ENCODE results near the gene VEGFA.
"Not testable (repeated sequence)": the region's sequence is repeated elsewhere in the genome, so short reads cannot be mapped to it uniquely, and the experiment has no call there.

The VEGFA gene

GRCh38 chr6:43810965-43811732 lies 41.1 kb downstream of the VEGFA start:
- in situ Hi-C loops (cut with HindIII; ENCODE audit: low sequenced_read_pairs), result no loop called here

DNA sequence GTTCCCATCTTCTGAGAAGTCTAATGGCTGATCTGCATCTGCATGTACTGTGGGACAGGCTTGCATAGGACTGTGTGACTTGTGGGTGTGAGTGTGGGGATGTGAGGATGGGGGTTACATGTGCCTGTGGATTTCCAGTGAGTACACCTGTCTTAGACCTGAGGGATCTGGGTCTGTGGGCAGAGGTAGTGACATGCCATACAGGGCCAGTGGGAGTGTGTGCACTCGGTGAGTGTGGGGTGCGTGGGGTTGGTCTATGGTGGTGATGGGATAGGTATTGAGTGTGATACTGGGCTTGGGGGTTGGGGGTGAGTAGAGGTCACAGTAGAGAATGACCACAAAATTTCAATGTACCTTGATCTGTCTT lies 41.7 kb downstream of the VEGFA start:
- in situ Hi-C loops (cut with HindIII; ENCODE audit: low sequenced_read_pairs), result no loop called here
- TF ChIP-seq, protein P1, sequence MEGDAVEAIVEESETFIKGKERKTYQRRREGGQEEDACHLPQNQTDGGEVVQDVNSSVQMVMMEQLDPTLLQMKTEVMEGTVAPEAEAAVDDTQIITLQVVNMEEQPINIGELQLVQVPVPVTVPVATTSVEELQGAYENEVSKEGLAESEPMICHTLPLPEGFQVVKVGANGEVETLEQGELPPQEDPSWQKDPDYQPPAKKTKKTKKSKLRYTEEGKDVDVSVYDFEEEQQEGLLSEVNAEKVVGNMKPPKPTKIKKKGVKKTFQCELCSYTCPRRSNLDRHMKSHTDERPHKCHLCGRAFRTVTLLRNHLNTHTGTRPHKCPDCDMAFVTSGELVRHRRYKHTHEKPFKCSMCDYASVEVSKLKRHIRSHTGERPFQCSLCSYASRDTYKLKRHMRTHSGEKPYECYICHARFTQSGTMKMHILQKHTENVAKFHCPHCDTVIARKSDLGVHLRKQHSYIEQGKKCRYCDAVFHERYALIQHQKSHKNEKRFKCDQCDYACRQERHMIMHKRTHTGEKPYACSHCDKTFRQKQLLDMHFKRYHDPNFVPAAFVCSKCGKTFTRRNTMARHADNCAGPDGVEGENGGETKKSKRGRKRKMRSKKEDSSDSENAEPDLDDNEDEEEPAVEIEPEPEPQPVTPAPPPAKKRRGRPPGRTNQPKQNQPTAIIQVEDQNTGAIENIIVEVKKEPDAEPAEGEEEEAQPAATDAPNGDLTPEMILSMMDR (IDR thresholded peaks at IDR 0.05; ENCODE audit: low read depth, low read length), result no peak
- DNase-seq (ENCODE audit: low read depth, low spot score), result no peak
- H3K4me3 ChIP-seq (ENCODE audit: low read depth, low read length), result no peak overlapping the region

More at GRCh38 chr6:43810965-43811732, 41.1 kb downstream of the VEGFA start:
- TF ChIP-seq, protein P1 (IDR thresholded peaks at IDR 0.05; ENCODE audit: low read depth, low read length), result no peak
- DNase-seq (ENCODE audit: low read depth, low spot score), result no peak
- no peak overlapping the region for H3K4me3 ChIP-seq (ENCODE audit: low read depth, low read length)

DNA sequence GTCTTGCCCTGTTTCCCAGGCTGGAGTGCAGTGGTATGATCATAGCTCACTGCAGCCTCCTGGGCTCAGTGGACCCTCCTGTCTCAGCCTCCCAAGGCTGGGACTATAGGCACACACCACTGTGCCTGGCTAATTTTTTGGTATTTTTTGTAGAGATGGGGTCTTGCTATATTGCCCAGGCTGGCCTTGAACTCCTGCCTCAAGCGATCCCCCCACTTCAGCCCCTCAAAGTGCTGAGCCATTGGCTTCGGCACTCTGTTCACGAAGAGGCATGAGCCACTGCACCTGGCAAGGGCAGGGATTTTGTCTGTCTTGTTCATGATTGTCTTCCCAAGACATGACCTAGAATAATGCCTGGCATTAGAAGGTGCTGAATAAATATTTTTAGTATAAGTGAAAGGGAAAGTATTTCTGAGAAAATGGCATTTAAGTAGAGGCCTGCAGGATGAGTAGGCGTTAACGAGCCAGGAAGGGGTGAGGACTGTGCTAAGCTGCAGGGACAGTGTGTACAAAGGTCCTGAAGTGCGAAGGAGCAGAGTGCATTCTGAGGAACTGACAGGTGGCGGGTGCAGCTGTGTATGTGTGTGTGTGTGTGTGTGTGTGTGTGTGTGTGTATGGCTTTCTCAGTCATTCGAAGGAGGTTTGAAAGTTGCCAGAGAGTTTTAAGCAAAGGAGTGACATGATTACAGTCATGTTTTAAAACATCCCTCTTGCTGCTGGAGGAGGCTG lies 43.0 kb downstream of the VEGFA start:
- no peak overlapping the region for H3K4me3 ChIP-seq (ENCODE audit: low read depth, low read length)
- TF ChIP-seq, protein P1 (IDR thresholded peaks at IDR 0.05; ENCODE audit: low read depth, low read length), result no peak
- in situ Hi-C loops (cut with HindIII; ENCODE audit: low sequenced_read_pairs), result no loop called here
- no peak for DNase-seq (ENCODE audit: low read depth, low spot score)

DNA sequence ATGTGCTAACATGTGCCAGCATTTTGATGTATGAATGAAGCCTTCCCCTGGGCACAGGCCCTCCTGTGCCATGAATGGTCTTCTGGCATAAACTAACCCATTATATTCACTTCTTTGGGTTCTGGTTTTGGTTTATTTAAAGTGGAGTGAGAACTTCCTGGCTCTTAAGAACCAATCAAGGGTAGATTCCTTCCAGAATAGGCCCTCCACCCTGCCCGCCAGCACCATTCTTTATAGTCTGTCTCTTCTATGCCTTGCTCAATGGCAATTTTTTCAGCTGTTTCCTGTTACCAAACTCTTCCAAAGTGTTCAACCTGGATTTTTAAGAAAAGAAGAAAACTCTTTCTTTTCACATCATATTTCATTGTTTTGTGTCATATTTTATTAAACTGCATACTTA lies 44.1 kb downstream of the VEGFA start:
- in situ Hi-C loops (cut with HindIII; ENCODE audit: low sequenced_read_pairs), result no loop called here
- no peak for DNase-seq (ENCODE audit: low read depth, low spot score)
- no peak overlapping the region for H3K4me3 ChIP-seq (ENCODE audit: low read depth, low read length)
- TF ChIP-seq, protein P1 (IDR thresholded peaks at IDR 0.05; ENCODE audit: low read depth, low read length), result no peak

- H3K4me3 ChIP-seq (ENCODE audit: low read depth, low read length), result no peak overlapping the region
- in situ Hi-C loops (cut with HindIII; ENCODE audit: low sequenced_read_pairs), result no loop called here
Observed at GRCh38 chr6:43814865-43815264, 44.9 kb downstream of the VEGFA start.

GRCh38 chr6:43817192-43817591 lies 47.2 kb downstream of the VEGFA start:
- no peak overlapping the region for H3K4me3 ChIP-seq (ENCODE audit: low read depth, low read length)
- in situ Hi-C loops (cut with HindIII; ENCODE audit: low sequenced_read_pairs), result no loop called here
- TF ChIP-seq, protein P1 (IDR thresholded peaks at IDR 0.05; ENCODE audit: low read depth, low read length), result peak; percentile 37
- DNase-seq (ENCODE audit: low read depth, low spot score), result no peak

More at GRCh38 chr6:43814865-43815264, 44.9 kb downstream of the VEGFA start:
- DNase-seq (ENCODE audit: low read depth, low spot score), result no peak
- TF ChIP-seq, protein P1 (IDR thresholded peaks at IDR 0.05; ENCODE audit: low read depth, low read length), result no peak

DNA sequence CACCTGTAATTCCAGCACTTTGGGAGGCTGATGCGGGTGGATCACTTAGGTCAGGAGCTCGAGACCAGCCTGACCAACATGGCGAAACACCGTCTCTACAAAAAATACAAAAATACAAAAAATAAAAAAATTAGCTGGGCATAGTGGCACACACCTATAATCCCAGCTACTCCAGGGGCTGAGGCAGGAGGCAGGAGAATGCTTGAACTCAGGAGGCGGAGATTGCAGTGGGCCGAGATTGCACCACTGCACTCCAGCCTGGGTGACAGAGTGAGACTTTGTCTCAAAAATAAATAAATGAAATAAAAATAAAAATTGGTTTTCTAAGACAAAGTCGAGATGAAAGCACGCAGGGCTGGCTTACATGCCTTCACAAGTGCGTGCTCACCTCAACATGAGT lies 49.0 kb downstream of the VEGFA start:
- DNase-seq (ENCODE audit: low read depth, low spot score); in situ Hi-C loops (cut with HindIII; ENCODE audit: low sequenced_read_pairs); H3K4me3 ChIP-seq (ENCODE audit: low read depth, low read length): not testable (repeated sequence)

All from astrocyte of the spinal cord (primary cell).